Activated CD4-positive, alpha-beta T cell treated with anti-CD3 and anti-CD28 coated beads, Interleukin-10, Interleukin-2, amounts not matched to agents 100 ng/mL and 50 ng/mL, durations not matched to agents 16 hours and 8 hours (primary cell): ENCODE results near the gene CDC45.

Experiments
- DNase-seq: peaks from one replicate; pipeline ENCODE4 v3.0.0-alpha.2; 2020

The CDC45 gene

DNA sequence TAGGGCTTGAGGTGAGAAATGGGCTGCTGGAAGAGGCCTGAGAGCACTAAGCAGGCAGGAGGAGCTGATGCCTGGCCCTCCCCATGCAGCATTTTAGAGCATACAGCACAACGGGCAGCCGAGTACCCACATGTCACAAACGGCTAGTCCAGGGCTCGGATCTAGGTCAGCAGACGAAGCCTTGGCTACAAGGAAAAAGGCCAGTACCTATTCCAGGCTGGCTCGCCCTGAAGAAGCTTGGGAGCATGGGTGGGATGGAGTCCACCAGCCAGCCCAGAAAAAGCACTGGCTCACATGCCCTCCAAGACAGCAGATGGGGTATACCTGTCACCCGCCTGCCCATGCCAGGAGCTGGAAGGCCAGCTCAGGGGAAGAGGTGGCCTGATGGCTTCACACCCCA, 10.3 kb upstream of the CDC45 start:
- DNase-seq, result no peak

DNA sequence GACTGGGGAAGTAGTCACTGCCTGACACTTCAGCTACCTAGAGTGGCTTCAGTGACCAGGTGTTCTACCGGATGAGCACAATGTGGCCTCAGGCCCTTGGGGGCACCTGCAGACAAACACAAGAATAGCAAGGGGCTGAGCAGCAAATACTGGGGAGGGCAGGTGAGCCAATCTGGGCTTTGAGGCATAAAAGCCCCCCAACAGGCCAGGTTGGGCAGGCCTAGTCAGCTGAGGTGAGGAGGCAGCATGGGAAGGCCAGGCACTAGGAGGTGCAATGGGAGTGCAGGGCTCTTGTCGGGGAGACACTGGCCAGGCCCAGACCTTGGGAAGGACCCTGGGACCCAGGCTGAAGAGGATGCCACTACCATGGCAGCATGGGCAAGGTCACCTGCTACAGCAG, 9.7 kb upstream of the CDC45 start:
- DNase-seq, result no peak

- no peak for DNase-seq
Observed at GRCh38 chr22:19471572-19471971, 8.1 kb upstream of the CDC45 start.

- DNase-seq, result no peak
Observed at GRCh38 chr22:19472233-19472632, 7.5 kb upstream of the CDC45 start.

DNA sequence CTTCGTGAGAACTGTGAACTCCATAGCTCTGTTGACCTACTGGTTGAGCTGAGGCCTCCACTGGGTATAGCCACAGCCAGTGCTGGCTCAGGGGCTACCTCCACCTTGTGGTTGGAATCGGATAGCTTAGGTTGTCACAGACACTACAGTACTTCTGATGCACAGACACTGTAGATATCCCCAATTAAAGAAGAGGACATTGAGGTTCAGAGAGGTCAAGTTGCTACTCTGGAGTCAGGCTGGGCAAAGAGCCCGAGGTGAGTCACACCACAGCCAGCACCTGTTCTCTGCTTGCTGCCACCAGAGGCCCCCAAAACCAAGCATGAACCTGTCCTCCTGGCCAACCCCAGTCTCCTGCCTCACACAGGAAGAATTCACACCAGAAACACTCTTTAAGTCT, 6.1 kb upstream of the CDC45 start:
- DNase-seq, result no peak

GRCh38 chr22:19476023-19476422, 3.7 kb upstream of the CDC45 start:
- no peak for DNase-seq

DNA sequence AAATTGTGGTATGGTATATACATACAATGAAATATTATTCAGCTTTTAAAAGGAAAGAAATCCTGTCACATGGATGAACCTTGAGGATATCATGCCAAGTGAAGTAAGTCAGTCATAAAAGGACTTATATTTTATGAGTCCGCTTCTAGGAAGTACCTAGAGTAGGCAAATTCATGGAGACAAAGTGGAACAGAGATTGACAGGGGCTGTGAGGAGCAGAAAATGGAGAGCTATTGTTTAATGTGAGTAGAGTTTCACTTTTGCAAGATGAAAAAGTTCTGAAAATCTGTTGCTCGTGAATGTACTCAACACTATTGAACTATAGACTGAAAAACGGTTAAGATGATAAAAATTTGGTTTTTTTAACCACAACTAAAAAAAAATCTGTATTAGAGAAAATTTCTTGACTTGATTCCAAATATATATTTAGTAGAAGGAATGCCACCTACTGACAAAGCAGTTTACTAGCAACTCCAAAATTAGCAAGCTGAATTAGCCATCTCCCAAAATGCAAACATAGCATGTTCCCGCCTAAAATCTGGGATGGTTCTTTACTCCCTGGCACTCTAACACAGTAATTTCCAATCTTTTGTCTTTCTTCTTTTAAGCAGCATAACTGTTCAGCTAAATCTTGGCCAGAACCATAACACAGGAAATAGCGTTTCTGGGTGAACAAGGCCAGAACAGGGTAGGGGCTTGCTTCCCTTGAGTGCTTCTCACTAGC, 2.2 kb upstream of the CDC45 start:
- peak; percentile 17 for DNase-seq

GRCh38 chr22:19478045-19478900, 1.4 kb upstream of the CDC45 start:
- peak; percentile 24 for DNase-seq

- DNase-seq, result peak; percentile 87
Observed at GRCh38 chr22:19478901-19479354, 792 bp upstream of the CDC45 start, which contains the start of gene UFD1. Gene UFD1, minus strand, starts transcription at chr22:19479193. Its CDS starts 108 bp downstream, at chr22:19479085.

DNA sequence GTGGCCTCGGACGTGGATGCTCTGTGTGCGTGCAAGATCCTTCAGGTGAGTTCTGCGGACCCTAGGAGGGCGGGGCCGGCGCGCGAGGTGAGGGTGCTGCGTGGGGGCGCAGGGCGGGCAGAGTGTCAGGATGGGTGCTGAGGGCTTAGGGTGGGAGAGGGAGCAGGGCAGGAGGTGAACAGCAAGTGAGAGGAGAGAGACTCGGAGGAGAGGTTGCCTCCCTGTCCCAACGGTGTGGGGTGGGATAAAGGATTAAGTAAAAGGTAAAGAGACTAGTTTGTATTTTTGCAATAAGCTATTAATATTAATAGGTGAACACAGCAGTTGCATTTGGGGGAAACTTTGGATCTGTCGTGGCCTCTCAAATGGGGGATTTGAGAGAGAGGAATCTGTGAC, 451 bp downstream of the CDC45 start:
- no peak for DNase-seq

GRCh38 chr22:19480789-19481188, 1.1 kb downstream of the CDC45 start:
- no peak for DNase-seq

GRCh38 chr22:19482297-19482696, 2.6 kb downstream of the CDC45 start:
- no peak for DNase-seq

GRCh38 chr22:19483481-19484244, 3.9 kb downstream of the CDC45 start:
- DNase-seq, result no peak

DNA sequence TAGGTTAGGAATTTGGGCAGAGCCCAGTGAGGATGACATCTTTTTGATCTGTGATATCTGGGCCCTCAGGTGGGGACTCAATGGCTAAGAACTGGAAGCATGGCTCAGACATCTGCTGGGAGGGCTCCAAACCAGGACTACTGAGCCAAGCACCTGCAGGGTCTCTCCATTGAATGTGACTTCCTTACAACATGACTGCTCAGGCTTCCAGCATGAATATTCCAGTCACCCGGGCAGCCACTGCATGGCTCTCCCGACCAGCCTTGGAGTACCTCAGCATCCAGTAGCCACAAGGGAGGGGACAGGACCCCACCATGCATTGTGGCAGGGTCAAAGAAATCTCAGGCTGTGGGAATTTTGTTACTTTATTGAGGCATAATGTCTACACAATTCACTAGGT, 8.6 kb downstream of the CDC45 start:
- no peak for DNase-seq

DNA sequence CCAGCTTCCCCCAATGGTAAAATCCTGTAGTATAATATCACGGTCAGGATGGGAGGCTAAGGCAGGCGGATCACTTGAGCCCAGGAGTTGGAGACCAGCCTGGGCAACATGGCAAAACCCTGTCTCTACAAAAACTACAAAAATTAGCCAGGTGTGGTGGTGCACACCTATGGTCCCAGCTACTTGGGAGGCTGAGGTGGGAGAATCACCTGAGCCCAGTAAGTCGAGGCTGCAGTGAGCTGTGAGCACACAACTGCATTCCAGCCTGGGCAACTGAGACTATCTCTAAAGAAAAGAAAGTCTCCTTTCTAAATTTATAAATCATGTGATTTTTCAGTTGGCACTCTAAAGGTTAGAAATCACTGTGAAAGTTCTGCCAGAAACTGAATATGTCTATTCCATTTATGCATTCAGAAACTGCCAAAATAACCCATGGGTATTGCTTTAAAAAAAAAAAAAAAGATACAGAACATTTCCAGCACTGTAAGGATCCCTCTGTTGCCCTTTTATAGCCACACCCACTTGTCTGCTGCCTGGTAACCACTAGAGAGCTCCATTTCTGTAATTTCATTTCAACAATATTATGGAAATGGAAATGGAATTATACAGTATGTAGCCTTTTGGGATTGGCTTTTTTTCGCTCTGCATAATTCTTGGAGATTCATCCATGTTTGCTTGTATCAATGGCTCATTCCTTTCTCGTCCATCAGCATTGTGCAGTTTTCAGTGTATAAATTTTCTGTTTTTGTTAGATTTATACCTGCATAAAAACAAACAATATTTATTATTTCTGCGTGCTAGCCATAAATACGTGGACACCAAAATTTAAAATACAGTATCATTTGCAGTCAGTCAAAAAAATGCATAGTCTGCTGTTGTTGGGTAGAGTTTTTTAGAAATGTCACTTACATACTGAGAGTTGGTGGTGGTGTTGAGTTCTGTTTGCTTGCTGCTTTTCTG, 9.4 kb downstream of the CDC45 start:
- DNase-seq, result no peak

DNA sequence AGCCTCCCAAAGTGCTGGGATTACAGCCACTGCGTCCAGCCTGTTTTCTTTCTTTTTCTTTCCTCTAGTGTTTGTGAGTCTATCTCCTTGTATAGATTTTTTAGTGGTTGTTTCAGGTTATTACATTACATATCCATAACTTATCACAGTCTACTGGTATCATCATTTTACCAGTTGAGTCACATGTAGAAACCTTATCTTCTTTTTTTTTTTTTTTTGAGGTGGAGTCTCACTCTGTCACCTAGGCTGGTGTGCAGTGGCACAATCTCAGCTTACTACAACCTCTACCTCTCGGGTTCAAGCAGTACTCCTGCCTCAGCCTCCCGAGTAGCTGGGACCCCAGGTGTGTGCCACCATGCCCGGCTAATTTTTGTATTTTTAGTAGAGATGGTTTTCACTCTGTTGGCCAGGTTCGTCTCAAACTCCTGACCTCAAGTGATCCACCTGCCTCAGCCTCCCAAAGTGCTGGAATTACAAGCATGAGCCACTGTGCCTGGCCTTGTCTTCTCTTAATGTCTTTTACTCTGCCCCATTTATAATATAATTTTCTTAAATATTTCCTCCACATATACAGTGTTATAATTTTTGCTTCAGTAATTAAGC, 11.0 kb downstream of the CDC45 start:
- DNase-seq, result no peak

- DNase-seq, result peak; percentile 25
Observed at GRCh38 chr22:19492504-19493174, 12.9 kb downstream of the CDC45 start.

- DNase-seq, result no peak
Observed at GRCh38 chr22:19494001-19494560, 14.4 kb downstream of the CDC45 start.

DNA sequence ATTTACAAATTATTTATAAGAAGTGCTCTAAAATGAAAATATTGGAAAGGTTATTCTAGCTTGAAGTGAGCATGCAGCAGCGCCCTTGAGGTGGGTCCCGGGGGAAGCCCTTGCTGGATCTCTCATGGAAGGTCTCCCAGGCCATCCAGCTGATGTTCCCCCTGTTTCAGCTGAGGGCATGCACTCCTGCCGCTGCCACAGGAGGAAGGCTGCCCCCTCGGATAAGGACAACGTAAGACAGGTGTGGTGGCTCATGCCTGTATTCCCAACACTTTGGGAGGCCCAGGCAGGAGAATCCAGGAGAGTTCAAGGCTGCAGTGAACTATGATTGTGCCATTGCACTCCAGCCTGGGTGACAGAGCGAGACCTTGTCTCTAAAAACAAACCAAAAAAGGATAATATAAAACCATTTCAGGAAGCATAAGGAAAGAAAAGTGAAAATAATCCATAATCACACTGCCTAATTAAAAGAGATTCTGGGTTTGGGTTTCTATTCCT, 15.0 kb downstream of the CDC45 start:
- no peak for DNase-seq

GRCh38 chr22:19495562-19496323, 16.0 kb downstream of the CDC45 start:
- DNase-seq, result no peak
